Natural killer cell treated with Interleukin-12 subunit alpha and Interleukin-12 subunit beta and Interleukin-15 and Interleukin-18, amount 100 ng/mL, for 72 hours (primary cell): ENCODE measurements around the gene SEMA6A. TPM values are rescaled to one million over a fixed set of nuclear protein-coding genes. Genes with fewer than 3 reads are reported as not detected.
"Not testable (repeated sequence)": the region's sequence is repeated elsewhere in the genome, so short reads cannot be mapped to it uniquely, and the experiment has no call there.

ENCODE experiments used
- ATAC-seq, 2 donors: fragments of 150-1000 bp; cut with Tn5 transposase in 1 of 2; sonication (Bioruptor Pico), chemical (Tn5 transposase) in 1 of 2; 2 replicates each; pipeline ENCODE4 v1.10.0; 2021
- DNase-seq: peaks from one replicate; pipeline ENCODE4 v3.0.0; 2022; ENCODE audit warnings: low spot score
- H3K27ac Mint-ChIP-seq, 2 donors: 1 replicate in 1 of 2; 2 replicates in 1 of 2; pipeline ENCODE4 v1.8.0; 2022; ENCODE audit warnings: mixed read lengths in 2 of 2, mild to moderate bottlenecking in 1 of 2, moderate library complexity in 1 of 2
- H3K27me3 Mint-ChIP-seq, 2 donors: 1 replicate in 1 of 2; 2 replicates in 1 of 2; pipeline ENCODE4 v1.8.0; 2022; ENCODE audit warnings: mixed read lengths in 2 of 2
- H3K36me3 Mint-ChIP-seq: one replicate; pipeline ENCODE4 v1.8.0; 2022; ENCODE audit warnings: mixed read lengths
- H3K4me1 Mint-ChIP-seq, 2 donors: 1 replicate in 1 of 2; 2 replicates in 1 of 2; pipeline ENCODE4 v1.8.0; 2022; ENCODE audit warnings: low read depth in 2 of 2, mixed read lengths in 2 of 2, mild to moderate bottlenecking in 1 of 2
- H3K4me3 Mint-ChIP-seq: one replicate; pipeline ENCODE4 v1.8.0; 2022; ENCODE audit warnings: mixed read lengths
- H3K9me3 Mint-ChIP-seq: 2 replicates; pipeline ENCODE4 v1.8.0; 2022; ENCODE audit warnings: mixed read lengths
- total RNA-seq, 2 donors: library from RNA; stranded (reverse); gene quantifications; one replicate each; pipeline ENCODE4 v1.2.3, GENCODE V29; 2022

Gene SEMA6A
- total RNA-seq, 2 donors from 2014 or later: not detected

DNA sequence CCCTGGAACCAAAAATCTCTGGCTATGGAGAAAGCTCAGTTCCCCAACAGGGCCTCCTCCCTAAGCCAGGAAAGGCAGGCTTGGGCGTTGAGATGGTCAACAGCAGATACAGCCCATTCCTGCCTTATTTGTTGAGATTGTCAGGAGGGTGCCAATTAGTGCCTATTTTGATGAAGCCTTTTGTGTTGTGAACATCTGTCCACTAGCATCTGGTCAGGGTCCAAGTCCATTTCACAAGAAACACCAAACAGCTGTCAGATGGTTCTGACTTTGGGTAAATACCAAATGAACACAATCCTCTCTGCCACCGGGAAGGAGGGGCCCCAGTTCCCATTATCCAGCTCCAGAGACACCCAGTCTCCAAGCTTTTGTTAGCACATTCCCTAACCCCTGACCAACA lies 19.9 kb downstream of the SEMA6A start:
- no peak overlapping the region for H3K27ac Mint-ChIP-seq
- ATAC-seq: no peak
- no peaks in the 10 kb centered on the region for H3K36me3 Mint-ChIP-seq
- H3K27me3 Mint-ChIP-seq: peaks cover 0 to 7% of the 10 kb centered on the region in 2 donors
- no peak overlapping the region for H3K4me3 Mint-ChIP-seq
- no peaks in the 10 kb centered on the region for H3K9me3 Mint-ChIP-seq
- no peaks in the 10 kb centered on the region for H3K4me1 Mint-ChIP-seq
- no peak for DNase-seq

DNA sequence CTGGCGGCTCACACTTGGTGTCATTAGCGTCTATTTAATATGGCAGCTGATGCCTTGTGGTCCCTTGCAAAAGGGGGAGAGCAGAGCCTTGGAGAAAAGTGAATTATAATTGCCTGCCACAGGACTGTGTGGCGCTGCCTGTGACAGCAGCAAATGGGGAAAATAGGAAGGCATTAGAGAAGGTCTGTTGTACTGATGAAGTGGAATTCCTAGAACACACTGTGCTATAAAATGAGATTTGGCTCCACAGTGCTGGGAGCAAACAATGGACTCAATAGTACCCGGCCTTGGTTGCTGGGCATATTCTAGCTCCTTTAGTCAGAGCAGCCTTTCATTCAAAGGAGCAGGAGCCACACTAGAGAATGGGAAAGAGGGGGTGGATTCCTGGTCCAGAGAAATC lies 21.3 kb downstream of the SEMA6A start:
- H3K4me3 Mint-ChIP-seq: no peak overlapping the region
- no peak overlapping the region for H3K27ac Mint-ChIP-seq
- no peaks in the 10 kb centered on the region for H3K36me3 Mint-ChIP-seq
- H3K27me3 Mint-ChIP-seq: peaks cover 0 to 7% of the 10 kb centered on the region in 2 donors
- ATAC-seq (no peak), DNase-seq (no peak)
- H3K4me1 Mint-ChIP-seq: no peaks in the 10 kb centered on the region
- no peaks in the 10 kb centered on the region for H3K9me3 Mint-ChIP-seq

DNA sequence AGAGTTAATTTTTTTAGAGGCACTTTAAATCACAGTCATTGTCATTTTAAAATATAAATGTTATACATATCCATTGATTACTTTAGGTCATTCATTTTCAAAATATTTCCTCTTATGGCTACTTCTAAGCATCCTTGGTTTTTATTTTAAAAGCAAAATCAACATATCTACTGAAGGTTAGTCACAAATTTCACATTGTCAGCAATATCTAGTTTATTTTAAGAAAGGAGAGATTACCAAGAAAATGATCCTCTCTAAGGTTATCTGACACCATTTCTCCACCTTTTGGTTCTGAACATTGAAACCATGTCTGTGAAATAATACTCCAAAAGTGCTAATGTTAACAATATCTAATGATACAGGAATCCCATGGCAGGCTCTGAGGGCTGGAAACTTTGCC lies 24.5 kb downstream of the SEMA6A start:
- peaks cover 7% of the 10 kb centered on the region for H3K36me3 Mint-ChIP-seq
- H3K27me3 Mint-ChIP-seq: peaks cover 0 to 7% of the 10 kb centered on the region in 2 donors
- H3K4me1 Mint-ChIP-seq: no peaks in the 10 kb centered on the region
- peaks cover 4% of the 10 kb centered on the region for H3K9me3 Mint-ChIP-seq
- ATAC-seq (no peak), DNase-seq (no peak)
- no peak overlapping the region for H3K4me3 Mint-ChIP-seq
- H3K27ac Mint-ChIP-seq: no peak overlapping the region

DNA sequence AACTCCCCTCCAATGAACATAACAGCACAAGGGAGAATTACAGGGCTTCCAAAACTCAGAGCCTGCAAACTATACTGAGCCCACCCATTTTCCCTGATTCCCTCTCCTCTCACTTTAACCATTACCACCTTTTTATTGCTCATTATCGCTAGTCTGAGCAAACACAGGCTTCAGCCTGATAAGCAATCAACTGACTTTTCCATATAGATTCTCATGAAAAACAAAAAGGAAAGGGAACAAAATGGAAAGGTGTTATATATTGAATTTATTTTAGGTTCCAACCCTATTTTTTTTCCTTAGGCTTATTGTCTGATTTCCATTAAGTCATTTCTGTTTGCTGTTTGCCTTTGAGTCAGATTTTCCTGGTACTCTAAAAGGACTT lies 27.9 kb downstream of the SEMA6A start:
- H3K27ac Mint-ChIP-seq: no peak overlapping the region
- no peak for ATAC-seq
- no peak for DNase-seq
- peaks cover 11% of the 10 kb centered on the region for H3K36me3 Mint-ChIP-seq
- peaks cover 0 to 4% of the 10 kb centered on the region in 2 donors for H3K27me3 Mint-ChIP-seq
- H3K4me3 Mint-ChIP-seq: no peak overlapping the region
- peaks cover 8% of the 10 kb centered on the region for H3K9me3 Mint-ChIP-seq
- no peaks in the 10 kb centered on the region for H3K4me1 Mint-ChIP-seq

DNA sequence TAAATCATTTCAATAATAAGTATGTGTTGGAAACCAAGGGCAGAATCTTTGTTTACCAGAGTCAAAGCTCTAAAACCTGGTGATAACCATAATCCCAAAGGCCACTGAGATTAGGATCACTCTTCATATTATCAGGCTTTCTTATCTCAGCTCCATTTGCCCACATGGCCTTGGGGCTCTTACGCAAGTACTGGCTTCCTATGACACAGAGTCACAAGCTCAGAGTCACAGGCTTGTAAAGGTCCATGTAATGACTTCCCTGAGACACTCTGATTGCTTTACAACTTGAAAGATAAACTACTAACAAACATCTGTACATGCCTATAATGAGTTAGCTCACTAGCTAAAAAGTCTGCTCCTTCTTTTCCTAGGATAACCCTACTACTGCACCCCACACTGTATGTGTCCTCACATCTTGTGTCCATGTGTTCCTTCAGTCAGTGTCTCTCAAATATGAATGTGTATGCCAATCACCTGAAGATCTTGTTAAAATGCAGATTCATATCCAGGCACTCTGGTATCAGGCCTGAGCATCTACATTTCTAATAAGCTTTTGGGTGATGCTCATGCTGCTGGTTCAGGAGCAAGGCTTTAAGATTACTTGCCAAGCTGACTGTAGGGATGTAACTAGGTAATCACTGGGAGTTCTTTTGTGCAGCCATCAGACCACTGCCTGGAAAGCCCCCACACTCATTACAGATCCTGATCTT lies 28.4 kb downstream of the SEMA6A start:
- peaks cover 8% of the 10 kb centered on the region for H3K9me3 Mint-ChIP-seq
- no peaks in the 10 kb centered on the region for H3K4me1 Mint-ChIP-seq
- ATAC-seq (no peak), DNase-seq (no peak)
- H3K27me3 Mint-ChIP-seq: peaks cover 0 to 4% of the 10 kb centered on the region in 2 donors
- no peak overlapping the region for H3K4me3 Mint-ChIP-seq
- no peak overlapping the region for H3K27ac Mint-ChIP-seq
- H3K36me3 Mint-ChIP-seq: peaks cover 11% of the 10 kb centered on the region

DNA sequence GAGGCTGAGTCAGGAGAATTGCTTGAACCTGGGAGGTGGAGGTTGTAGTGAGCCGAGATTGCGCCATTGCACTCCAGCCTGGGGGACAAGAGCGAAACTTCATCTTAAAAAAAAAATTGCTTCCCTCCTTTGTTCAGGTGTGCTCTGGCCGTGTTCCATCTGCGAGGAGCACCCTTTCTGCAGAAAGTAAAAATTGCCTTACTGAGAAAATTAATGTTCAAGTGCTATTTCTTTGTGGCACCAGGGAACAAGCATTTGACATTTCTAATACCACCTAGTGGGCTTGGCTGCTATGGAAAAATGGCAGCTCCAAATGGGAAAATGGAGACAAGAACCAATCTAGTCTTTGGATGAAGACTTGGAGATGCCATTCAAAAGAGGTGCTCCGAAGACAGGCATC lies 29.2 kb downstream of the SEMA6A start:
- not testable (repeated sequence) for H3K9me3 Mint-ChIP-seq, H3K4me1 Mint-ChIP-seq, ATAC-seq, H3K27me3 Mint-ChIP-seq, DNase-seq, H3K27ac Mint-ChIP-seq, H3K4me3 Mint-ChIP-seq
- peaks cover 11% of the 10 kb centered on the region for H3K36me3 Mint-ChIP-seq

DNA sequence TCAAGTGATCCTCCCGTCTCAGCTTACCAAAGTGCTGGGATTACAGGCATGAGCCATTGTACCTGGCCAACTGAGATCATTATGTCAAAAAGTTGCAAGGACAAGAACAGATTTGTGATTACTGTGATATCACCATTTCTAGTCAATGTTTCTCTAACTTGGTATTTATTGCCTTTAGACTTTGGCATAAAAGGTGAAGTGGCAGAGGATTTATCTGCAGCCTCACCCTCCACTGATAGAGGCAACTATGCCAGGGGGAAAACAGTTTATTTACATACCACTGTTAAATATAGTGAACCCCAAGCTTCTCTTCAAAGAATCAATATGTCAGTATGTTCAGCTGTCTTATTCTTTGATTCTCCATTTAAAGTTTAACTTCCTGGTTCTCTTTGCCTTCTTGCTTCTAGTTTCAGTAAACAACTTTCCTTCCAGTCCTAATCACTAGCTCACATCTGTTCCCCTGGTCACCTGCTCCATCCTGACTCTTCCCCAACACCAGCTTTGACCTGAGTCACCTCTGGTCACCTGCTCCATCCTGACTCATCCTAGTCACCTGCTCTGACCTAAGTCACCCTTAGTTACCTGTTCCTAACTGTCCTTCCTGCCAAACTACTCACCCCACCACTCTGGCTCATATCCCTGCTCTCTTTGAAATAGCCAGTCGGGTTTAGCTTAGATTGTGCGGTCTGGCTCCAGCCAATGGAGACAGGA lies 29.9 kb downstream of the SEMA6A start:
- DNase-seq (no peak), ATAC-seq (no peak)
- H3K9me3 Mint-ChIP-seq: peaks cover 8% of the 10 kb centered on the region
- peaks cover 11% of the 10 kb centered on the region for H3K36me3 Mint-ChIP-seq
- H3K4me1 Mint-ChIP-seq: no peaks in the 10 kb centered on the region
- no peak overlapping the region for H3K27ac Mint-ChIP-seq
- no peaks in the 10 kb centered on the region for H3K27me3 Mint-ChIP-seq
- no peak overlapping the region for H3K4me3 Mint-ChIP-seq

DNA sequence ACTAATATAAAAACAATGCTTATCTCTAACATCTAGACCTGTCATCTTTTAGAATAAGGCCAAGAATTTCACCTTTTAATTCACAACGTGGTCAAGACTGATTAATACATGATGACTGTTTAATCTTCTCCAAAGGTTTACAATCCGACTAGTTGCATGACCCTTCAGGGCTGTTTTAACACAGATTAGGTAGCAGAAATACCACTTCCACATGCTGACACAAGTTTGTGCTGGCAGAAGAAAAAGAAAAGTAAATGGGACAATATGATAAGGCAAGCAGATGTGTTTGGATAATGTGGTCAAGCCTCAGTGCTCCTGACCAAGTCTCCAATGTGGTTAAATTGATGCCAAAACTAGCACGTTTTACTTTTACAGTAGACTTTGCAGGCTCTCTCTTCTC lies 31.1 kb downstream of the SEMA6A start:
- no peak overlapping the region for H3K27ac Mint-ChIP-seq
- H3K36me3 Mint-ChIP-seq: peaks cover 11% of the 10 kb centered on the region
- H3K27me3 Mint-ChIP-seq: no peaks in the 10 kb centered on the region
- no peaks in the 10 kb centered on the region for H3K4me1 Mint-ChIP-seq
- ATAC-seq (no peak), DNase-seq (no peak)
- peaks cover 8% of the 10 kb centered on the region for H3K9me3 Mint-ChIP-seq
- H3K4me3 Mint-ChIP-seq: no peak overlapping the region

DNA sequence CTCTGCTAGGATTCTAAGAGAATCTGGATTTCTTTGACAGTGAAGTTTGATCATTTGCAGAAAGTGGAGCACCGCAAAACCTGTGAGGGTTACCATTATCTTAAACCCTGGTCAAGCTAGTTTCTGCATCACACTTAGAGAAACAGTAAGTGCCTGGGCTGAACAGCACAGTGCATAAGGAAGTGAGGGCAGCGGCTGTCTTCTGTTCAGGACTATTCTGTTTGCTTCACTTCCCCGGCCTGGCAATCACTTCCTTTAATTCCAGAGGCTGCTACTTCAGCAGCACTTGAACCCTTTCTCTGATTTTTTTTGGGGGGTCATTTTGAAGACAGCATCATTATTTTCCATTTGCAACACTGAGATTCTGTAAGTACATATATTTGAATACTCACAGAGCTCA lies 32.0 kb downstream of the SEMA6A start:
- H3K4me3 Mint-ChIP-seq: no peak overlapping the region
- H3K9me3 Mint-ChIP-seq: peaks cover 8% of the 10 kb centered on the region
- H3K4me1 Mint-ChIP-seq: no peaks in the 10 kb centered on the region
- peaks cover 11% of the 10 kb centered on the region for H3K36me3 Mint-ChIP-seq
- ATAC-seq: no peak
- DNase-seq: no peak
- H3K27me3 Mint-ChIP-seq: no peaks in the 10 kb centered on the region
- no peak overlapping the region for H3K27ac Mint-ChIP-seq

DNA sequence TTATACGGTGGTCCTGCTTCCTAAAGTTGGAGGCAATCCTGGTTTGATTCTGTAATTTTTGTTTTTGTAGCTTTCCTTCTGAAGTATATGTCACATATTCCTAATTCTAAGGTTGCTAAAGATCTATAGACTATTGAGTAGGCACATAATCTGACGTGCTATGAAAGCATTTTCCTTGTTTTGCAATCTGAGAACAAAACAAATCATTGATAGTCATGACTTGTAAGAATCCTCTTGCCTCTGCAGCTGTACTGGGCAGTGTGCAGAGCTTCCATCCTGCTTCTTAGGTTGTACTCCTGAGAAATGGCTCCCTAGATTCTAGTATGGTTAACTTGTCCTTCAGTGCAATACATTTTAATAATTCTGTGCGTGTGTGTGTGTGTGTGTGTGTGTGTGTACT lies 35.4 kb downstream of the SEMA6A start:
- no peak overlapping the region for H3K27ac Mint-ChIP-seq
- no peaks in the 10 kb centered on the region for H3K9me3 Mint-ChIP-seq
- DNase-seq (no peak), ATAC-seq (no peak)
- no peaks in the 10 kb centered on the region for H3K4me1 Mint-ChIP-seq
- no peaks in the 10 kb centered on the region for H3K36me3 Mint-ChIP-seq
- H3K27me3 Mint-ChIP-seq: no peaks in the 10 kb centered on the region
- H3K4me3 Mint-ChIP-seq: no peak overlapping the region

DNA sequence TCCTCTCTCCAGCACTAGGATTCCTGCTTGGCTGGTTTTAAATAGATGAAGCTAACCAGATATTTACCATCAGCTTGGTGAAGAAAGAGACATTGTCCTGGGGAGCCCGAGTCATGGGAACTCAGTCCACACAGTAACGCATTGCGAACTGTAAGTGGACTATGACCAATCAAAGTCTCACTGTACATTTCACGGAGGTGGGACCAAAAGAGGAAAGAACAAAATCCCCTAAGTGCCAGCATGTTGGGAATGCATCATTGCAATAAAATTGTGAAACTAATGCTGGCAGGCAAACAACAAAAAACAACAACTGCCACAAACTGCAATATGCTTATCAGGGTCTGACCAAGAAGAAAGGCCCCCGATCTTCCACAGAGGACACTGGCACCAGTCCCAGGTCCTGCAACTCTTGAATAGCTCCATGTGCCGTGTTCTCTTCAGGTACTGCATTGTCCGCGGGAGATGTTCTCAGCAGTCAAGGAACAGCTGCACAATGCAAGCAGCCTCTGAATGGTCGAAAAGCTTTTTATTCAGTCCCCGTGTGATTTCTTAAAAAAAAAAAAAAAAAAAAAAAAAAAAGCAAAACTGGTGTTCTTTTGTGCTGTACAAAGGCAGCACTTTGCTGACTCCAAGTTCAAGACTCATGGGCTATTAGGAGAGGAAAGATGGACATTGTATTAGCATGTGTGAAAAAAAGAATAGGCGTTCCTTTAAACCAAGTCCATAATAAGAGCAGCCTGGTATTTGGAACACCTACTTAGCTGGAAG lies 38.1 kb downstream of the SEMA6A start:
- Mint-ChIP-seq H3K4me1 (no peaks in the 10 kb centered on the region), H3K9me3 (no peaks in the 10 kb centered on the region), H3K27me3 (no peaks in the 10 kb centered on the region), H3K4me3 (no peak overlapping the region), H3K36me3 (no peaks in the 10 kb centered on the region), H3K27ac (no peak overlapping the region)
- ATAC-seq (no peak), DNase-seq (no peak)

DNA sequence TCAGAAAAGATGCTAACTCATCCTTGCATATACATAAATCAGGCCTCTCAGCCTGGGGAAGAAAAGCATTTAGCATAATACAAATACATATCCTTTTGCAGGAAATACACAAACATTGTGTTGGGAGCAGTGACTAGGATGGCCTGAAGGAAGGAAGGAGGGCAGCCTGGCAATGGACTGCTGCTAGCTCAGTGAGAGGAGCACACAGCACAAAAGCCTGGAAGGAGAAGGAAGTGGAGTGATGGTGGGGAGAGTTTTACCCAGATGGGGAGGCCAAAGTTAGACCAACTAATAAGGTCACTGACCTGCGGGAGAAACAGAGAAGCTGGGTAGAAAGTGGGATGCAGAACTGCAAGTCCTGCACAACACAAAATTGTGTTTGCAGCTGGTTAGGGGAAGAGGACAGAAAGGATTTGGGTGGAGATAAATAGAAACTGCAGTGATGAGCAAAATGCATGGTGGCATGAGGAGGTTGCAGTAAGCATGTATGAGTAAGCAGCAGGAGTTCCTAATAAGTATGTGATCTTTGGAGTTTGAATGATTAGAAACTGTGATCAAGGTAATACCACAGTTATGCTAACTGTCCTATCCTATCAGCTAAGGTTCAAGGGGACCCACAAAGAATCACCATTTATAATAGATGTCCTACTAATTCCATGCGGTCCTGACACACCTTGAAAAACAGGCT lies 39.5 kb downstream of the SEMA6A start:
- Mint-ChIP-seq H3K27me3 (no peaks in the 10 kb centered on the region), H3K4me3 (no peak overlapping the region), H3K4me1 (no peaks in the 10 kb centered on the region), H3K36me3 (no peaks in the 10 kb centered on the region), H3K27ac (no peak overlapping the region), H3K9me3 (no peaks in the 10 kb centered on the region)
- no peak for ATAC-seq
- DNase-seq: no peak

DNA sequence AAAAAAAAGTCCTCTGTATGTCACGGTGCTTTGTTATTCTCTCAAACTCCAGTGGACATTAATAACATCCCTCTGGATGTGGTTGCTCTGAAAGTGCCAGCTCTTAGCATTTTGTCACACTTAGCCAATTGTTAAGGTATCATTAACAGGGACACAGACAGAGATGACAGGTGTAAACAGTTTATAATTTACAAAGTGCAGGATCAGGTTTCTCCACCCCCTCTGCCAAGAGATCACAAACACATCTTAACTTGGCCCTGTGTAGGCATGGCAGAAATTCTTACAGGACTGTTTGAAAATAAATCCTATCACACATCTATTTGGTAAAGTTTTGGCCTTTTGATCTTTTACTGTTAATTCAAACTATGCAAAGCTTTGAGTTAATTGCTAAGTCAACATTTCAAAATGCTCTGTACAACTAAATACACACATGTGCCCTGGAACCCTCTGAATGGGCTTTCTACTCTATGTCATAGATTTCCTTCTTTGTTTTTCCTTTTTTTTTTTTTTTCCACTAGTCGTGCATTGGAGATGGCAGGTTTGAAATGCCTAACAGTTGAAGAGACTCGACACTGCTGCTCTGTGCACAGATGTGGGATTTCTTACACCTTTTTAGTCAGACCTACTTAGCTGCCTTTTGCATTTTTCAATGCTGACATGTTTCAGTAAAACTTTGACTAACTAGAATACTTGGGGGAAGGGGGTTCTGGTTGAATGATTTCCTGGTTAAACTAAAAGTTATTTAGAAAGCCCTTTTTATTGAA lies 41.7 kb downstream of the SEMA6A start:
- no peak for DNase-seq
- ATAC-seq: no peak
- Mint-ChIP-seq H3K4me3 (no peak overlapping the region), H3K36me3 (no peaks in the 10 kb centered on the region), H3K4me1 (no peaks in the 10 kb centered on the region), H3K9me3 (no peaks in the 10 kb centered on the region), H3K27ac (no peak overlapping the region), H3K27me3 (no peaks in the 10 kb centered on the region)
